SK-N-MC (cell line): Measurements from ENCODE around the gene PTGES3.

Experiments used
- EZH2 ChIP-seq: fragments of 200-600 bp; sonication (generic); IDR thresholded peaks from one replicate; pipeline ENCODE4 v1.6.1; 2017; ENCODE audit warnings: antibody characterized with exemption
- FOXP2 ChIP-seq: optimal IDR thresholded peaks from 2 replicates; pipeline ENCODE3; 2011; ENCODE audit warnings: mild to moderate bottlenecking, moderate library complexity; ENCODE audit not compliant: insufficient read depth; ENCODE audit errors: extremely low read length, control extremely low read depth
- POLR2AphosphoS5 ChIP-seq: IDR thresholded peaks from 2 replicates; pipeline ENCODE4 v1.6.1; 2012; ENCODE audit warnings: mild to moderate bottlenecking, low read depth, low read length, borderline replicate concordance

- TF ChIP-seq EZH2 = no peak
- no peak for TF ChIP-seq FOXP2
- no peak for TF ChIP-seq POLR2AphosphoS5
Measured at GRCh38 chr12:56687223-56688128, 608 bp downstream of the PTGES3 start.
